ENCODE measurements around the gene PDZD4.

The PDZD4 gene

GRCh38 chrX:153867139-153867538 lies 36.8 kb upstream of the PDZD4 start:
- no peak for DNase-seq (ENCODE audit: low spot score)

GRCh38 chrX:153866302-153867019 lies 36.1 kb upstream of the PDZD4 start:
- DNase-seq (ENCODE audit: low spot score): no peak

- no peak for DNase-seq (ENCODE audit: low spot score)
Observed at GRCh38 chrX:153865685-153866084, 35.3 kb upstream of the PDZD4 start.

GRCh38 chrX:153865321-153865580 lies 34.9 kb upstream of the PDZD4 start:
- no peak for DNase-seq (ENCODE audit: low spot score)

GRCh38 chrX:153864561-153865320 lies 34.4 kb upstream of the PDZD4 start:
- no peak for DNase-seq (ENCODE audit: low spot score)

GRCh38 chrX:153864101-153864500 lies 33.8 kb upstream of the PDZD4 start:
- no peak for DNase-seq (ENCODE audit: low spot score)

- no peak for DNase-seq (ENCODE audit: low spot score)
Observed at GRCh38 chrX:153863251-153863991, 33.1 kb upstream of the PDZD4 start.

- peak; percentile 1 for DNase-seq (ENCODE audit: low spot score)
Observed at GRCh38 chrX:153862369-153863250, 32.3 kb upstream of the PDZD4 start.

GRCh38 chrX:153861733-153862310 lies 31.5 kb upstream of the PDZD4 start:
- DNase-seq (ENCODE audit: low spot score): no peak

- DNase-seq (ENCODE audit: low spot score): peak; percentile 1
Observed at GRCh38 chrX:153861151-153861550, 30.8 kb upstream of the PDZD4 start.

- DNase-seq (ENCODE audit: low spot score): no peak
Observed at GRCh38 chrX:153857348-153857903, 27.1 kb upstream of the PDZD4 start.

- no peak for DNase-seq (ENCODE audit: low spot score)
Observed at GRCh38 chrX:153854702-153855101, 24.4 kb upstream of the PDZD4 start.

GRCh38 chrX:153853902-153854267 lies 23.5 kb upstream of the PDZD4 start:
- no peak for DNase-seq (ENCODE audit: low spot score)

- DNase-seq (ENCODE audit: low spot score): no peak
Observed at GRCh38 chrX:153853180-153853901, 23.0 kb upstream of the PDZD4 start.

GRCh38 chrX:153851981-153852380 lies 21.6 kb upstream of the PDZD4 start:
- no peak for DNase-seq (ENCODE audit: low spot score)

GRCh38 chrX:153848325-153848724 lies 18.0 kb upstream of the PDZD4 start:
- no peak for DNase-seq (ENCODE audit: low spot score)

- no peak for DNase-seq (ENCODE audit: low spot score)
Observed at GRCh38 chrX:153845842-153846241, 15.5 kb upstream of the PDZD4 start.

GRCh38 chrX:153845195-153845594 lies 14.9 kb upstream of the PDZD4 start:
- no peak for DNase-seq (ENCODE audit: low spot score)

- no peak for DNase-seq (ENCODE audit: low spot score)
Observed at GRCh38 chrX:153844509-153845082, 14.3 kb upstream of the PDZD4 start.

GRCh38 chrX:153836921-153837320 lies 6.6 kb upstream of the PDZD4 start:
- DNase-seq (ENCODE audit: low spot score): no peak
